ENCODE data around the gene SUSD2.

SUSD2 gene

GRCh38 chr22:24185001-24185500 lies 3.8 kb downstream of the SUSD2 start:
- peaks cover 2% of the 10 kb centered on the region for H3K4me1 Mint-ChIP-seq (ENCODE audit: low read depth)
- no peak for DNase-seq (ENCODE audit: low spot score)
- H3K27me3 Mint-ChIP-seq (ENCODE audit: low read depth): no peaks in the 10 kb centered on the region
- H3K27ac Mint-ChIP-seq: no peak overlapping the region
- H3K36me3 Mint-ChIP-seq (ENCODE audit: low read depth): no peaks in the 10 kb centered on the region
- H3K4me3 Mint-ChIP-seq: no peak overlapping the region
- no peaks in the 10 kb centered on the region for H3K9me3 Mint-ChIP-seq

DNA sequence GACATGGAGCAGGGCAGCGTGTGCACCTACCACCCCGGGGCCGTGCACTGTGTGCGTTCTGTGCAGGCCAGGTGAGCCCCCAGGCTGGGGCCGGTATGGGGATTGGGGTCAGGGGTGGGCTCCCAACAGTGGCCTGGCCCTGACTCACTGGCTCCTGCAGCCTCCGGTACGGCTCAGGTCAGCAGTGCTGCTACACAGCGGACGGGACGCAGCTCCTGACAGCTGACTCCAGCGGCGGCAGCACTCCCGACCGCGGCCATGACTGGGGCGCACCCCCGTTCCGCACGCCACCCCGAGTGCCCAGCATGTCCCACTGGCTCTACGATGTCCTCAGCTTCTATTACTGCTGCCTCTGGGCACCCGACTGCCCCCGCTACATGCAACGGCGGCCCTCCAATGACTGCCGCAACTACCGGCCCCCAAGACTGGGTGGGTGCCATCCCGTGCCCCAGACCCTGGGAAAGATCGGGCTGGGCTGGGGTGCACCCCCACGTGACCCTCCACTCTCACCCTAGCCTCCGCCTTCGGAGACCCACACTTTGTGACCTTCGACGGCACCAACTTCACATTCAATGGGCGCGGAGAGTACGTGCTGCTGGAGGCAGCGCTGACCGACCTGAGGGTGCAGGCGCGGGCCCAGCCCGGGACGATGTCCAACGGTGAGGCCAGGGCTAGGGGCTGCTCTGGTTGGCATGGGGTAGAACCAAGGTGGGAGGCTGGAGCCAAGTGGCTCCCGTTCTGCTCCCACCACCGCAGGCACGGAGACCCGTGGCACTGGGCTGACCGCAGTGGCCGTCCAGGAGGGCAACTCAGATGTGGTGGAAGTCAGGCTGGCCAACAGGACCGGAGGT lies 4.4 kb downstream of the SUSD2 start:
- no peak for DNase-seq (ENCODE audit: low spot score)
- Mint-ChIP-seq H3K36me3 (ENCODE audit: low read depth) (no peaks in the 10 kb centered on the region), H3K4me3 (no peak overlapping the region), H3K27me3 (ENCODE audit: low read depth) (no peaks in the 10 kb centered on the region), H3K9me3 (no peaks in the 10 kb centered on the region), H3K27ac (no peak overlapping the region), H3K4me1 (ENCODE audit: low read depth) (peaks cover 2% of the 10 kb centered on the region)

DNA sequence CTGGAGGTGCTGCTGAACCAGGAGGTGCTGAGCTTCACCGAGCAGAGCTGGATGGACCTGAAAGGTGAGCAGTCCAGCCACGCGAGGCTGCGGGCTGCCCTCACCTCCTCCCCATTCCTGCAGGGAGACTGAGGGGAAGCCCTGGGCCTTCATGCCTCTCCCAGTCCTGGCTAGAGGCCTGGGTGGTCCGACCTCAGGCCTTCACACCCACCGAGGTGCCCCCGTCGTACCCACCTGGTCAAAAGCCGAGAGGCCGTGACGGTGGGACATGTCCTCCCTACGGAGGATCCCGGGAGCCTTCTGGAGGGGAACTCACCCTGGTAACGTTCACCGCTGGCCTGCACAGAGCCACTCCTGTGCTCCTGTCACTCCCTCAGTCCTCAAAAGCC lies 5.1 kb downstream of the SUSD2 start:
- Mint-ChIP-seq H3K9me3 (no peaks in the 10 kb centered on the region), H3K4me3 (no peak overlapping the region), H3K4me1 (ENCODE audit: low read depth) (peaks cover 2% of the 10 kb centered on the region), H3K27ac (no peak overlapping the region), H3K36me3 (ENCODE audit: low read depth) (no peaks in the 10 kb centered on the region), H3K27me3 (ENCODE audit: low read depth) (no peaks in the 10 kb centered on the region)
- no peak for DNase-seq (ENCODE audit: low spot score)

DNA sequence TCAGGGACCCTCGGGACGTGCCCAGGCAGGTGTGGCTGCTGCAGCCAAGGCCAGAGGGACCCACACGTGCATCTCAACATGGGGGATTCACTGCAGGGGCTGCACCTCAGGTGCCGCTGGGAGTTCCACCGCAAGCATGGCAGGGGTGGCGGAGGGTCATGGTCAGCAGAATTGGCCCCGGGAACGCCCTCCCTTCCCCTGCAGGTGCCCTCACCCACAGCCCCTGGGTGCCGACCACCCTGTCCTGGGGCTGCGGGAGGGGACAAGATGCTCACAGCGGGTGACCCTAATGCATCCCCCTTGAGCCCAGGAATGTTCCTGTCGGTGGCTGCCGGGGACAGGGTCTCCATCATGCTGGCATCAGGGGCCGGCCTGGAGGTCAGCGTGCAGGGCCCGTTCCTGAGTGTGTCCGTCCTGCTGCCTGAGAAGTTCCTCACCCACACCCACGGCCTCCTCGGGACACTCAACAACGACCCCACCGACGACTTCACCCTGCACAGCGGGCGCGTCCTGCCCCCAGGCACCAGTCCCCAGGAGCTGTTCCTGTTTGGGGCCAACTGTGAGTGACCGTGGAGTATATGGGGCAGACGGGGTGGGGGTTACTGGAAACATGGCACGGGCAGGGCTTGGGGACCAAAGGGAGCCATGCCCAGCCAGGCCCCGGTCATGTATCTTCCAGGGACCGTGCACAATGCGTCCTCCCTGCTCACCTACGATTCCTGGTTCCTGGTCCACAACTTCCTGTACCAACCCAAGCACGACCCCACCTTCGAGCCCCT lies 5.8 kb downstream of the SUSD2 start:
- H3K27me3 Mint-ChIP-seq (ENCODE audit: low read depth): no peaks in the 10 kb centered on the region
- peaks cover 2% of the 10 kb centered on the region for H3K4me1 Mint-ChIP-seq (ENCODE audit: low read depth)
- no peaks in the 10 kb centered on the region for H3K36me3 Mint-ChIP-seq (ENCODE audit: low read depth)
- H3K27ac Mint-ChIP-seq: no peak overlapping the region
- DNase-seq (ENCODE audit: low spot score): no peak
- no peak overlapping the region for H3K4me3 Mint-ChIP-seq
- H3K9me3 Mint-ChIP-seq: no peaks in the 10 kb centered on the region

DNA sequence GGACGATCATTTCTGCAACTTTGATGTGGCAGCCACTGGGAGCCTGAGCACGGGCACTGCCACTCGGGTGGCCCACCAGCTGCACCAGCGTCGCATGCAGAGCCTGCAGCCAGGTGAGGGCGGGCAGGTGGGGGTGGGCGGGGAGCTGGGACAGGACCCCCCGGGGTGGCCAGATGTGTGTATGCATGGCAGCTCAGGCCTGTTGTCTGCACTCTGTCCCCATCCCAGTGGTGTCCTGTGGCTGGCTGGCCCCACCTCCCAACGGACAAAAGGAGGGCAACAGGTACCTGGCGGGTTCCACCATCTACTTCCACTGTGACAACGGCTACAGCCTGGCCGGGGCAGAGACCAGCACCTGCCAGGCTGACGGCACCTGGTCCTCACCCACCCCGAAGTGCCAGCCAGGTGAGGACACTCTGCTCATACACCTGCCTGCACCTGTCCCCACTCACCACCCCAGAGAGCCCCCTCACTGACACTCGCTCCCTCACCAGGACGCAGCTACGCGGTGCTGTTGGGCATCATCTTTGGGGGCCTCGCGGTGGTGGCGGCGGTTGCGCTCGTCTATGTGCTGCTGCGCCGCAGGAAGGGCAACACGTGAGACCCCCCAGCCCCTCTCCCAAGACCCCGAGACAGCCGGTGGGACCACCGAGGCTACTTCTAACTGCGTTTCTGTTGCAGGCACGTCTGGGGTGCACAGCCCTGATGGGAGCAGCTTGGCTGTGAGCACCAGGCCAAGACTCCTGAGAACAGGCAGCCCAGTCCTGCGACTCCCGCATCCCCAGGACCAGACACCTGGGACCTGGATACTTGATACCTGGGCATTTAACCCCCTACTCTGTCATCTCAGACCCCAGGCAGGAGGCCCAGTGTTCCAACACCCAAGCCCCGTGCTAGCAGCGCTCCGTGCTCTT lies 6.7 kb downstream of the SUSD2 start:
- Mint-ChIP-seq H3K4me3 (no peak overlapping the region), H3K36me3 (ENCODE audit: low read depth) (no peaks in the 10 kb centered on the region), H3K27ac (no peak overlapping the region), H3K27me3 (ENCODE audit: low read depth) (no peaks in the 10 kb centered on the region), H3K4me1 (ENCODE audit: low read depth) (peaks cover 2% of the 10 kb centered on the region), H3K9me3 (no peaks in the 10 kb centered on the region)
- no peak for DNase-seq (ENCODE audit: low spot score)

GRCh38 chr22:24188705-24189248 lies 7.5 kb downstream of the SUSD2 start:
- Mint-ChIP-seq H3K27me3 (ENCODE audit: low read depth) (no peaks in the 10 kb centered on the region), H3K4me3 (no peak overlapping the region), H3K4me1 (ENCODE audit: low read depth) (peaks cover 2% of the 10 kb centered on the region), H3K27ac (no peak overlapping the region), H3K36me3 (ENCODE audit: low read depth) (no peaks in the 10 kb centered on the region), H3K9me3 (no peaks in the 10 kb centered on the region)
- DNase-seq (ENCODE audit: low spot score): no peak

GRCh38 chr22:24189249-24190158 lies 8.2 kb downstream of the SUSD2 start:
- H3K27me3 Mint-ChIP-seq (ENCODE audit: low read depth): no peaks in the 10 kb centered on the region
- DNase-seq (ENCODE audit: low spot score): peak; percentile 55
- no peak overlapping the region for H3K4me3 Mint-ChIP-seq
- no peaks in the 10 kb centered on the region for H3K9me3 Mint-ChIP-seq
- no peaks in the 10 kb centered on the region for H3K36me3 Mint-ChIP-seq (ENCODE audit: low read depth)
- peak overlapping the region; percentile 84 for H3K27ac Mint-ChIP-seq
- peaks cover 2% of the 10 kb centered on the region for H3K4me1 Mint-ChIP-seq (ENCODE audit: low read depth)

DNA sequence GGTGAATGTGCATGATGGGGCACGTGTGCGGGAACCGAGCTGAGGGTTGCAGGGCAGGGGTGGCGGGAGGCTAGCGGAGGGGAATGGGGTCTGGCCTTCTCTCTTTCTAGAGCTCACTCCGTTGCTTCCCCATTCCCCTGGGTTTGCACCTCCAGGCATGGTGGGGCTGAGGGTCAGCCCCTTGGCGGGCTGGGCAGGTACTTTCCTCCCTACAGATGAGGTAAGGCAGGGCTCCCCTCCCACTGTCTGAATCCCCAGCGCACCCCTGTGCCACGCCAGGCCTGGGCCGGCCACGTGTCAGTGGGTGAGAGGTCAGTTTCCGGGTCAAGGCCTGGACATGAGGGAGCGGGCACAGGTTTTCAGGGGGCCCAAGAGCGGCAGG lies 8.9 kb downstream of the SUSD2 start:
- no peak overlapping the region for H3K4me3 Mint-ChIP-seq
- peak overlapping the region; percentile 84 for H3K27ac Mint-ChIP-seq
- no peak for DNase-seq (ENCODE audit: low spot score)
- H3K27me3 Mint-ChIP-seq (ENCODE audit: low read depth): no peaks in the 10 kb centered on the region
- H3K9me3 Mint-ChIP-seq: no peaks in the 10 kb centered on the region
- no peaks in the 10 kb centered on the region for H3K36me3 Mint-ChIP-seq (ENCODE audit: low read depth)
- H3K4me1 Mint-ChIP-seq (ENCODE audit: low read depth): peaks cover 2% of the 10 kb centered on the region

GRCh38 chr22:24190596-24191208 lies 9.4 kb downstream of the SUSD2 start:
- no peak for DNase-seq (ENCODE audit: low spot score)
- Mint-ChIP-seq H3K36me3 (ENCODE audit: low read depth) (no peaks in the 10 kb centered on the region), H3K4me1 (ENCODE audit: low read depth) (peaks cover 3% of the 10 kb centered on the region), H3K9me3 (no peaks in the 10 kb centered on the region), H3K27ac (no peak overlapping the region), H3K4me3 (no peak overlapping the region), H3K27me3 (ENCODE audit: low read depth) (no peaks in the 10 kb centered on the region)

GRCh38 chr22:24191381-24191841 lies 10.1 kb downstream of the SUSD2 start:
- DNase-seq (ENCODE audit: low spot score): no peak
- H3K36me3 Mint-ChIP-seq (ENCODE audit: low read depth): no peaks in the 10 kb centered on the region
- H3K27ac Mint-ChIP-seq: no peak overlapping the region
- no peaks in the 10 kb centered on the region for H3K27me3 Mint-ChIP-seq (ENCODE audit: low read depth)
- H3K4me3 Mint-ChIP-seq: no peak overlapping the region
- H3K4me1 Mint-ChIP-seq (ENCODE audit: low read depth): peaks cover 9% of the 10 kb centered on the region
- H3K9me3 Mint-ChIP-seq: no peaks in the 10 kb centered on the region

DNA sequence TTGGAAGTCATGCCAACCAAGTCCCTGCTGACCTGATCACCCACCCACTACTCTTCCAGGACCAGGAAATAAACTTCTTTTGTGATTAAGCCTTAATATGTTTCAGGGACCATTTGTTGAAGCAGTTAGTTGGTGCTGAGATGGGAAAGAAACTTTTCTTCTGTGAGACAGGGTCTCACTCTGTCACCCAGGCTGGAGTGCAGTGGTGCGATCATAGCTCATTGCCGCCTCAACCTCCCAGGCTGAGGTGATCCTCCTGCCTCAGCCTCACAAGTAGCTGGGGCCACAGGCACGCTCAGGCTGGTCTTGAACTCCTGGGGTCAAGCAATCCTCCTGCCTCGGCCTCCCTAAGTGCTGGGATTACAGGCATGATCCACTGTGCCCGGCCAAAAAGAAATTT lies 10.6 kb downstream of the SUSD2 start:
- H3K27me3 Mint-ChIP-seq (ENCODE audit: low read depth): no peaks in the 10 kb centered on the region
- DNase-seq (ENCODE audit: low spot score): no peak
- H3K36me3 Mint-ChIP-seq (ENCODE audit: low read depth): no peaks in the 10 kb centered on the region
- no peaks in the 10 kb centered on the region for H3K9me3 Mint-ChIP-seq
- no peak overlapping the region for H3K4me3 Mint-ChIP-seq
- H3K4me1 Mint-ChIP-seq (ENCODE audit: low read depth): peaks cover 13% of the 10 kb centered on the region
- H3K27ac Mint-ChIP-seq: no peak overlapping the region

DNA sequence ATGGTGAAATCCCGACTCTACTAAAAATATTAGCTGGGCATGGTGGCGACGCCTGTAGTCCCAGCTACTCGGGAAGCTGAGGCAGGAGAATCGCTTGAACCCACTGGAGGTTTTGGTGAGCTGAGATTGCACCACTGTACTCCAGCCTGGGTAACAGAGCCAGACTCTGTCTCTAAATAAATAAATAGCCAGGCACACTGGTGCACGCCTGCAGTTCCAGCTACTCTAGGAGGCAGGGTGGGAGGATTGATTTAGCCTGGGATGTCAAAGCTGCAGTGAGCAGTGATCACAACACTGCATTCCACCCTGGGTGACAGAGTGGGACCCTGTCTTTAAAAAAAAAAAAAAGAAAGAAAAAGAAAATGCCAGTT lies 17.4 kb downstream of the SUSD2 start:
- Mint-ChIP-seq H3K36me3 (ENCODE audit: low read depth) (peaks cover 1% of the 10 kb centered on the region), H3K4me1 (ENCODE audit: low read depth) (peaks cover 32% of the 10 kb centered on the region), H3K27ac (peak overlapping the region; percentile 84), H3K27me3 (ENCODE audit: low read depth) (no peaks in the 10 kb centered on the region), H3K9me3 (no peaks in the 10 kb centered on the region), H3K4me3 (no peak overlapping the region)
- no peak for DNase-seq (ENCODE audit: low spot score)

Data from T-helper 2 cell treated with Interferon-gamma antibody and Interleukin-4, amounts not matched to agents 5 μg/mL and 100 μg/mL, for 36 hours (primary cell).